Mucosa of descending colon (tissue), 3 donors: Measurements from ENCODE around the gene MED29. TPM values are rescaled to one million over a fixed set of nuclear protein-coding genes. Genes with fewer than 3 reads are reported as not detected.

Source experiments
- ATAC-seq: fragments of 200-7000 bp; cut with Tn5 transposase; one replicate; pipeline ENCODE4 v1.9.1; 2020; ENCODE audit warnings: mild to moderate bottlenecking, moderate library complexity
- DNase-seq, 3 donors: peaks; one replicate each; pipeline ENCODE4 v3.0.0-alpha.2; 2020
- H3K36me3 ChIP-seq: fragments of 200-600 bp; one replicate; pipeline ENCODE4 v1.8.0; 2021; ENCODE audit warnings: low read depth, mild to moderate bottlenecking
- H3K4me1 ChIP-seq: fragments of 200-600 bp; one replicate; pipeline ENCODE4 v1.8.0; 2021; ENCODE audit warnings: low read depth, mild to moderate bottlenecking
- H3K4me3 ChIP-seq: fragments of 200-600 bp; one replicate; pipeline ENCODE4 v1.8.0; 2021; ENCODE audit warnings: mild to moderate bottlenecking
- H3K9me3 ChIP-seq: fragments of 200-600 bp; one replicate; pipeline ENCODE4 v1.8.0; 2021; ENCODE audit warnings: mild to moderate bottlenecking
- CTCF ChIP-seq: fragments of 200-600 bp; IDR thresholded peaks from one replicate; pipeline ENCODE4 v1.8.0; 2022; ENCODE audit warnings: antibody characterized with exemption, mild to moderate bottlenecking
- intact Hi-C, 2 donors: fragments of 100-400 bp; cut with DNase I in 1 of 2; cut with micrococcal nuclease in 1 of 2; formaldehyde crosslinking; loops; one replicate each; pipeline versions ENCODE4 v1.11.0 to v1.11.1; 2022; cut with DNase I, micrococcal nuclease
- total RNA-seq, 3 donors: library from RNA; stranded (reverse); fragmentation: NEBNext Ultra II Directional in 2 of 3; extraction: Animal tissue kit (Norgen Biotek cat#: 25700) in 2 of 3; gene quantifications; one replicate each; pipeline versions ENCODE4 v1.2.1 to v1.2.4, GENCODE V29; 2021 to 2023
- donor health status: DM: no; HTN: no; CAD: no; lungs with moderate emphysema.
- donor health status: DM: no; HTN: no; CAD: no.
- donor health status: DM: no; HTN: yes; CAD: no.

MED29 gene
- total RNA-seq, 3 donors from 2014 or later, result 28.4 to 31.2 (median 28.8) TPM

- ATAC-seq, result no peak
- no peak for TF ChIP-seq CTCF
- Histone ChIP-seq H3K9me3 (no peaks in the 10 kb centered on the region), H3K4me3 (no peak overlapping the region), H3K4me1 (peaks cover 10% of the 10 kb centered on the region), H3K36me3 (no peaks in the 10 kb centered on the region)
- intact Hi-C loops, result no loop called here
- DNase-seq, result no peak
Measured at GRCh38 chr19:39416152-39417120, 25.3 kb downstream of the MED29 start.

- Histone ChIP-seq H3K4me1 (peaks cover 3% of the 10 kb centered on the region), H3K4me3 (no peak overlapping the region), H3K9me3 (no peaks in the 10 kb centered on the region), H3K36me3 (no peaks in the 10 kb centered on the region)
- DNase-seq, result peak in 1 of 3 donors; percentile 52
- TF ChIP-seq CTCF, result no peak
- intact Hi-C loops, result no loop called here
- no peak for ATAC-seq
Measured at GRCh38 chr19:39417463-39418181, 26.4 kb downstream of the MED29 start.

GRCh38 chr19:39419003-39419402 is 27.8 kb downstream of the MED29 start:
- intact Hi-C loops, result no loop called here
- TF ChIP-seq CTCF, result no peak
- H3K4me1 ChIP-seq, result no peaks in the 10 kb centered on the region
- ATAC-seq (no peak), DNase-seq (peak in 1 of 3 donors; percentile 27)
- no peaks in the 10 kb centered on the region for H3K36me3 ChIP-seq
- no peaks in the 10 kb centered on the region for H3K9me3 ChIP-seq
- no peak overlapping the region for H3K4me3 ChIP-seq

GRCh38 chr19:39420769-39421168 is 29.6 kb downstream of the MED29 start:
- no peaks in the 10 kb centered on the region for H3K36me3 ChIP-seq
- peak in 1 of 3 donors; percentile 39 for DNase-seq
- H3K9me3 ChIP-seq, result no peaks in the 10 kb centered on the region
- H3K4me3 ChIP-seq, result no peak overlapping the region
- no peak for ATAC-seq
- intact Hi-C loops, result no loop called here
- TF ChIP-seq CTCF, result no peak
- H3K4me1 ChIP-seq, result no peaks in the 10 kb centered on the region

GRCh38 chr19:39422020-39422419 is 30.8 kb downstream of the MED29 start:
- intact Hi-C loops, result no loop called here

More at GRCh38 chr19:39422020-39422419, 30.8 kb downstream of the MED29 start:
- ATAC-seq (no peak), DNase-seq (no peak)
- Histone ChIP-seq H3K4me1 (no peaks in the 10 kb centered on the region), H3K4me3 (no peak overlapping the region), H3K9me3 (no peaks in the 10 kb centered on the region), H3K36me3 (no peaks in the 10 kb centered on the region)
- no peak for TF ChIP-seq CTCF
